ENCODE measurements around the gene GPD2. TPM values are rescaled to one million over a fixed set of nuclear protein-coding genes. Genes with fewer than 3 reads are reported as not detected.

Gene GPD2
- total and polyA plus RNA-seq, 10 of the 15 experiments (the other 5 are each of a cell fraction or from before 2014, with no cell fraction given) = 10.0 to 73.5 (median 43.4) TPM

GRCh38 chr2:156396126-156396525 lies 40.1 kb upstream of the GPD2 start:
- intact Hi-C loops (cut with micrococcal nuclease; ENCODE audit: unreplicated experiment) (loop anchor here (1.0 kb wide), 1 partner anchor 55 kb away; no protein-coding TSS in a partner anchor), in situ Hi-C loops (cut with MboI) (loop anchor here (10.0 kb wide), 1 partner anchor 51 kb away; no protein-coding TSS in a partner anchor)
- Histone ChIP-seq H2AFZ (ENCODE audit: control insufficient read depth, low read depth, low read length) (peak overlapping the region; percentile 28), H3K4me2 (ENCODE audit: control insufficient read depth, insufficient read depth) (peak overlapping the region; percentile 53), H3K27ac (ENCODE audit: control insufficient read depth, insufficient read depth) (peak overlapping the region; percentile 57), H4K20me1 (ENCODE audit: control insufficient read depth, insufficient read depth) (no peaks in the 10 kb centered on the region), H3K4me1 (ENCODE audit: control insufficient read depth, insufficient read depth, low read length) (peaks cover 23% of the 10 kb centered on the region), H3K4me3 (no peak overlapping the region), H3K36me3 (ENCODE audit: control insufficient read depth in 2 of 2, insufficient read depth in 2 of 2, low read length in 1 of 2) (no peaks in the 10 kb centered on the region), H3K27me3 (replicated peaks in 1 of 2; ENCODE audit: control insufficient read depth in 2 of 2, insufficient read depth in 2 of 2, low read length in 1 of 2) (no peaks in the 10 kb centered on the region), H3K79me2 (ENCODE audit: control insufficient read depth, insufficient read depth, low read length) (no peaks in the 10 kb centered on the region), H3K9ac (ENCODE audit: control insufficient read depth, insufficient read depth, low read length) (no peak overlapping the region), H3K9me3 (replicated peaks; ENCODE audit: control insufficient read depth, insufficient read depth, low read length) (no peaks in the 10 kb centered on the region)
- 2% methylated on average over 2 of the region's 2 CpGs for WGBS (ENCODE audit: insufficient coverage, insufficient replicate concordance, low lambda C conversion rate, missing lambda C conversion rate)
- ChIA-PET CTCF (interaction anchor here (0.9 to 3.1 kb wide), 7 partner anchors 9 to 167 kb away, joined by 3 to 13 read pairs (median 3); no protein-coding TSS in a partner anchor), SMC1A (ENCODE audit: uncharacterized antibody, unreplicated experiment) (interaction anchor here (0.7 to 3.5 kb wide), 15 partner anchors 10 to 197 kb away, joined by 3 to 21 read pairs (median 6); no protein-coding TSS in a partner anchor), RAD21 (ENCODE audit: unreplicated experiment) (interaction anchor here (0.7 to 3.7 kb wide), 10 partner anchors 33 to 193 kb away, joined by 3 to 20 read pairs (median 4); no protein-coding TSS in a partner anchor), POLR2A (interaction anchor here (1.0 to 1.6 kb wide), 5 partner anchors 54 to 62 kb away, joined by 5 to 8 read pairs (median 5); no protein-coding TSS in a partner anchor)
- DNase-seq (ENCODE audit: low read depth, low spot score) (peak; percentile 73), FAIRE-seq (peak; percentile 78), ATAC-seq (peak; percentile 49)
- BruUV-seq (replicated peaks) = no TSS peak
- TF ChIP-seq CREB1 (IDR thresholded peaks at IDR 0.05; ENCODE audit: low read depth) (peak; percentile 38; the same call in 1 of the 2 replicates), POLR2AphosphoS5 (IDR thresholded peaks at IDR 0.05; ENCODE audit: low read length) (no peak), CTCF (IDR thresholded peaks at IDR 0.05 in 2 of 3, conservative IDR thresholded peaks at IDR 0.05 in 1 of 3; ENCODE audit: control insufficient read depth in 2 of 3, extremely low read depth in 1 of 3, insufficient read depth in 1 of 3, low read depth in 3 of 3, low read length in 3 of 3) (no peak), ATF7 (IDR thresholded peaks at IDR 0.05; ENCODE audit: low read depth) (peak; percentile 46; the same call in 1 of the 2 replicates), MTA2 (IDR thresholded peaks at IDR 0.05; ENCODE audit: low read depth) (peak; percentile 65), ETV6 (conservative IDR thresholded peaks at IDR 0.05 in 1 of 2, IDR thresholded peaks at IDR 0.05 in 1 of 2; ENCODE audit: borderline replicate concordance in 1 of 2, low read depth in 1 of 2) (no peak), SMC3 (IDR thresholded peaks at IDR 0.05; ENCODE audit: borderline replicate concordance, low read length) (no peak), POLR2A (IDR thresholded peaks at IDR 0.05; ENCODE audit: low read depth, low read length) (no peak), BHLHE40 (IDR thresholded peaks at IDR 0.05; ENCODE audit: borderline replicate concordance in 1 of 2, low read depth in 2 of 2, low read length in 1 of 2) (0 out of 4 replicates have a peak, but pooled peaks of 1 of the 2 experiments have one; percentile 18), MXI1 (IDR thresholded peaks at IDR 0.05; ENCODE audit: low read depth, low read length) (no peak), MEF2B (IDR thresholded peaks at IDR 0.05; ENCODE audit: partially characterized antibody, poor library complexity, severe bottlenecking) (peak; percentile 22), FOS (IDR thresholded peaks at IDR 0.05; ENCODE audit: borderline replicate concordance, extremely low read depth, insufficient read length) (no peak), IKZF1 (conservative IDR thresholded peaks at IDR 0.05) (peak; percentile 76), SPI1 (IDR thresholded peaks at IDR 0.05; ENCODE audit: borderline replicate concordance, insufficient read depth, low read depth, low read length) (0 out of 2 replicates have a peak, but pooled peaks have one; percentile 26), NBN (IDR thresholded peaks at IDR 0.05) (0 out of 2 replicates have a peak, but pooled peaks have one; percentile 62), PML (IDR thresholded peaks at IDR 0.05; ENCODE audit: low read length) (0 out of 2 replicates have a peak, but pooled peaks have one; percentile 37), FOXM1 (IDR thresholded peaks at IDR 0.05; ENCODE audit: low read depth, low read length) (peak; percentile 61; the same call in 1 of the 2 replicates), CEBPZ (IDR thresholded peaks at IDR 0.05; ENCODE audit: low read depth, low read length) (no peak), NFIC (IDR thresholded peaks at IDR 0.05; ENCODE audit: low read depth, low read length) (peak; percentile 71; the same call in 1 of the 2 replicates)

Data from GM12878 (cell line).